Testis (tissue), 2 donors: ENCODE results near the gene HMCES.

Experiments
- CTCF ChIP-seq, 3 experiments: fragments of 450-650 bp in 2 of 3; fragments of 200-600 bp in 1 of 3; sonication (generic) in 1 of 3; IDR thresholded peaks; one replicate each; pipeline ENCODE4 v1.5.1; 2016 to 2019; ENCODE audit warnings: antibody characterized with exemption in 3 of 3, mild to moderate bottlenecking in 2 of 3, moderate library complexity in 1 of 3
- POLR2A ChIP-seq: fragments of 450-650 bp; IDR thresholded peaks from one replicate; pipeline ENCODE4 v1.6.1; 2017; ENCODE audit warnings: antibody characterized with exemption, mild to moderate bottlenecking, moderate library complexity

- TF ChIP-seq CTCF (IDR thresholded peaks at IDR 0.05): no peak
- TF ChIP-seq POLR2A: no peak
Measured at GRCh38 chr3:129341331-129342141, 62.9 kb downstream of the HMCES start.
